Activated CD4-positive, alpha-beta T cell treated with anti-CD3 and anti-CD28 coated beads, Interleukin-10, Interleukin-2, amounts not matched to agents 100 ng/mL and 50 ng/mL, durations not matched to agents 16 hours and 8 hours (primary cell): Measurements from ENCODE around the gene TLE6.
"Not testable (repeated sequence)": the region's sequence is repeated elsewhere in the genome, so short reads cannot be mapped to it uniquely, and the experiment has no call there.

ENCODE experiments used
- DNase-seq: peaks from one replicate; pipeline ENCODE4 v3.0.0-alpha.2; 2020

The TLE6 gene

GRCh38 chr19:2977001-2977745 is at the start of gene TLE6:
Gene TLE6, plus strand, starts transcription at chr19:2977564. Its CDS starts 670 bp downstream, at chr19:2978234.
- DNase-seq: peak; percentile 96

- DNase-seq: no peak
Measured at GRCh38 chr19:2933490-2933910, 43.9 kb upstream of the TLE6 start.

GRCh38 chr19:2935863-2936262 is 41.5 kb upstream of the TLE6 start:
- DNase-seq: not testable (repeated sequence)

GRCh38 chr19:2942928-2943640 is 34.3 kb upstream of the TLE6 start:
- DNase-seq: no peak

- no peak for DNase-seq
Measured at GRCh38 chr19:2944403-2944774, 33.0 kb upstream of the TLE6 start.

- peak; percentile 99 for DNase-seq
Measured at GRCh38 chr19:2944775-2945574, 32.4 kb upstream of the TLE6 start, which contains the start of gene ZNF77. Gene ZNF77, minus strand, starts transcription at chr19:2944971. Its CDS starts 131 bp downstream, at chr19:2944840.

- no peak for DNase-seq
Measured at GRCh38 chr19:2945575-2946184, 31.7 kb upstream of the TLE6 start.

GRCh38 chr19:2949939-2950285 is 27.5 kb upstream of the TLE6 start:
- peak; percentile 33 for DNase-seq

- DNase-seq: peak; percentile 99
Measured at GRCh38 chr19:2950286-2951124, 26.9 kb upstream of the TLE6 start.

GRCh38 chr19:2952953-2953481 is 24.3 kb upstream of the TLE6 start:
- DNase-seq: no peak

- no peak for DNase-seq
Measured at GRCh38 chr19:2957160-2957559, 20.2 kb upstream of the TLE6 start.

GRCh38 chr19:2960120-2960519 is 17.2 kb upstream of the TLE6 start:
- no peak for DNase-seq

GRCh38 chr19:2962018-2962670 is 15.2 kb upstream of the TLE6 start:
- DNase-seq: peak; percentile 65

GRCh38 chr19:2963122-2963521 is 14.2 kb upstream of the TLE6 start:
- no peak for DNase-seq

- DNase-seq: not testable (repeated sequence)
Measured at GRCh38 chr19:2963631-2964030, 13.7 kb upstream of the TLE6 start.

- DNase-seq: no peak
Measured at GRCh38 chr19:2964874-2965273, 12.5 kb upstream of the TLE6 start.

- no peak for DNase-seq
Measured at GRCh38 chr19:2967972-2968371, 9.4 kb upstream of the TLE6 start.

GRCh38 chr19:2969104-2969504 is 8.3 kb upstream of the TLE6 start:
- DNase-seq: no peak

GRCh38 chr19:2970201-2970835 is 7.0 kb upstream of the TLE6 start:
- DNase-seq: no peak

- no peak for DNase-seq
Measured at GRCh38 chr19:2973229-2973628, 4.1 kb upstream of the TLE6 start.
